Inferior parietal cortex (tissue), 1 donor: ENCODE measurements around the gene OR51D1.

ENCODE experiments used
- DNase-seq: peaks from one replicate; pipeline ENCODE4 v3.0.0-alpha.2; 2016; ENCODE audit errors: extremely low spot score

OR51D1 gene

DNA sequence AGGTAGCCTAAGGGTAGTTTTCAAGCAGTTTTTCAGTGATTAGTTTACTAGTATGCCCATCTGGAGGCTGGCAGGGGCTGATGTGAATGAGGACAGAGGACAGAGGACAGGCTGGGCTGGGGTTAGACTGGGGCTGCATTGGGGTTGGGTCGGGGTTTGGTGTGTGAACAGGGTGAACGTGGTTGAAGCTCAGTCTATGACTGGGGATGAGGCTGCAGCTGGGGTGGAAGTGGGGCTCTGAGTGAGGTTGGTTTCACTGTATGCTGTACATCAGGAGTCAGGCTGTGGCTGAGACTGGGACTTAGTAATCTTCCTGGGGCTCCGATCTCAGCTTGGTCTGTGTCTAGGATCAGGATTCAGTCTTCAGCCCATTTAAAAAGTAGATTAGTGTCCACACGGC is 7.0 kb downstream of the OR51D1 start:
- no peak for DNase-seq

DNA sequence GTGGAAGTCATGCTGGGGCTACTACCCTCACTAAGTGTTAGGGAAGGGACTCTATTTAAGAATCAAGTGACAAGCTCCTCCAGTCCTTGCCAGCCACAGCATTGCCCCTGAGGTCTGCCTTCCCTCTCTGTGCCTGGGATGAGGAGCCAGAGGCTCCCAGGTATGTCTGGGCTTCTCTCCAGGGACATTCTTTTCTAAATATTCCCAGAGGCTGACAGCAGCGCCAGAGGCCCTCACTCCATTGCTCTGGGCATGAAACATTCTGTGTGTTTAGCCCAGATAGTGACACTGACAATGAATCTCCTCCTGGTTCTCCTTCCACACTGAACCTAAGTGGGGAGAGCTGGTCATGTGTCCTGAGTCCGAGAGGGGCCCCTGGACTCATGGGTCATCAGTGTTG is 8.7 kb downstream of the OR51D1 start:
- DNase-seq: no peak

DNA sequence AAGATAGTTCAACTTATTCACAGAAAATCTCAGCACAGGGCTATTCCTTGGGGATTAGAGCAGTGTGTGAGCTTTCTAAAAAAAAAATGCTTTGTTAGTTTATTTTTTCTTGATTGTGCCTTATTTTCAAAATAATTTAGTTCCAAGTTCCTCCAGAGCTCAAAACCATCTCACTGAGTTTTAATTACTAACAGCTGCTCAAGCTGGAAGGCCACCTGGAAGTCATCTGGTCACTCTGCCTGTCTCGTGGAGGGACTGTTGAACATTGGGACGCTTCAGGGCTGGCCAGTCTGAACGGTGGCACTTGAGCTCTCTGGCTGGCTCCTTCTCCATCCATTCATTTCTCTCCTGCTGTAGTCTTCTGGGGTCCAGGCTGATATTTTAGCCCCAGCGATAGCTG is 10.5 kb downstream of the OR51D1 start:
- no peak for DNase-seq

DNA sequence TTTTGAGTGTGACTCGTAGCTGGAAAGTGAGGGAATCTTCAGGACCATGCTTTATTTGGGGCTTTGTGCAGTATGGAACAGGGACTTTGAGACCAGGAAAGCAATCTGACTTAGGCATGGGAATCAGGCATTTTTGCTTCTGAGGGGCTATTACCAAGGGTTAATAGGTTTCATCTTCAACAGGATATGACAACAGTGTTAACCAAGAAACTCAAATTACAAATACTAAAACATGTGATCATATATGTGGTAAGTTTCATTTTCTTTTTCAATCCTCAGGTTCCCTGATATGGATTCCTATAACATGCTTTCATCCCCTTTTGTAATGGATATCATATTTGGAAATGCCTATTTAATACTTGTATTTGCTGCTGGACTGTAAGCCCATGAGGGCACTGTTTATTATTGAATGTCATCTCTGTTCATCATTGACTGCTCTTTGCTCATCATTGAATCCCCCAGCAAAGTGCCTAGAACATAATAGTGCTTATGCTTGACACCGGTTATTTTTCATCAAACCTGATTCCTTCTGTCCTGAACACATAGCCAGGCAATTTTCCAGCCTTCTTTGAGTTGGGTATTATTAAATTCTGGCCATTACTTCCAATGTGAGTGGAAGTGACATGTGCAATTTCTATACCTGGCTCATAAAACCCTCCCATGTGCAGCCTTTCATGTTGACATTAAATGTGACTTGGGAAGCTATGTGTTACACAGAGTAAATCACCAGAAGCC is 17.5 kb downstream of the OR51D1 start:
- no peak for DNase-seq

DNA sequence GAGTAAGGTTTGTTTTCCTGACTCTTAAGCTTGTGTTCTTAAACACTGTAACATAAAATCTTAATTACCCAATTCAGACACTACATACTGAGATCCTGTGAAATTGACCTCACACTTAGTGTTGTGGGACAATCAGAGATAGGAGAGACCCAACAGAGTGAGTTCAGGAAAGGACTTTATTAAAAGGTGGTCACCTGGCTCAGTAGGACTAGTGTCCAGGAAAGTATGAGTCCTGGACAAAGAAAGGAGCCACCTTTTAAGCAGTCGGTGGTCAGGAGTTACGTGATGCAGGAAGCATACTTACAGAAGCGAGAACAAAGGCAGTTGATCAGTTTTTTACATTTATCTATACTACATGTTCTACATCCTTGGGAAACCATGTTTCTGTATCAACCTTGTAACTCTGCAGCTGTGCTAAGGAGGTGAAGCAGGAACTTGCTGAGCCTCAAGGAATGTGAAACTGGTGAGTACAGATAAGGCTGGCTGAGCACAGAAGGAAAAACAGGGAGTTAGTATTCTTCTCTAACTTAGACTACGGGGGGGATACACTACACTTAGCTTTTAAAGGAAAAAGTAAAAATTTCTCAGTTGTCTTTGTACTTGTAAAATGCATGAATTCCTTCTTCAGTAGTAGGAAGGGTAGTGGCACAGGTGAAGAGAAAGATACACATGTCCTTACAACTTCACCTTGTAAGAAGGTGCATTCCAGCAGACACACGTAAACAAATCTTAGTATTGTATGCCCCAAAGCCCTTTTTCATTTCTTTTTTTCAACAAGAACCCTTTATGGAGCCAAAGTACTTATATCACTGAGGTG is 21.6 kb downstream of the OR51D1 start:
- no peak for DNase-seq

DNA sequence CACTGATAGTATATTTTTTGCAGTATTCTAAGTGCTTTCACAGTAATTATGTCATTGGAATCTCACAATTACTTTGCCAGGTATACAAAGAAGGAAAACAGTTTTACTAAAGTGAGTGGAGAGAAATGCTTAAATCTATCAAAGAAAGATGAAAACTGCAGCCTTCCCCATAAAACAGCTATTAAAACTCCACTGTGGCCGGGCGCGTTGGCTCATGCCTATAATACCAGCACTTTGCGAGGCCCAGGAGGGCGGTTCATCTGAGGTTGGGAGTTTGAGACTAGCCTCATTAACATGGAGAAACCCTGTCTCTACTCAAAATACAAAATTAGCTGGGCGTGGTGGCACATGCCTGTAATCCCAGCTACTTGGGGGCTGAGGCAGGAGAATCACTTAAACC is 25.6 kb downstream of the OR51D1 start:
- DNase-seq: no peak

DNA sequence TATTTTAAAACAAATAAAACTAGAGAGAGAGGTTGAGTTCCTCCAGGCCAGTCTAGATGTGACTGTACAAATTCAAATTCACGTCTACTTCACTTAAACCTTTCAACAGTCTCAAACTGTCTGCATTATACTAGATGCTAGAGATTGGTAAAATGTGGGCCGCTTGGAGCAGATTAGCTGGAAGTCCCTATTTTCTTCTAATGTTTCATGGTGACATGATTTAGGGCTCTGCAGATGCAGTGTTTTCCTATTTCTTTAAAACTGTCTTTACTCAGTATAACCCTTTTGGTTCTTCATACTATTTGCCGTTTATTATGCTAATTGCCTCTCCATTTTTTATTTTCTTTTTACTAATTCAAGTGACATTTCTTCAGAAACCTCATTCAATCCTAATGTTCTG is 26.9 kb downstream of the OR51D1 start:
- no peak for DNase-seq

DNA sequence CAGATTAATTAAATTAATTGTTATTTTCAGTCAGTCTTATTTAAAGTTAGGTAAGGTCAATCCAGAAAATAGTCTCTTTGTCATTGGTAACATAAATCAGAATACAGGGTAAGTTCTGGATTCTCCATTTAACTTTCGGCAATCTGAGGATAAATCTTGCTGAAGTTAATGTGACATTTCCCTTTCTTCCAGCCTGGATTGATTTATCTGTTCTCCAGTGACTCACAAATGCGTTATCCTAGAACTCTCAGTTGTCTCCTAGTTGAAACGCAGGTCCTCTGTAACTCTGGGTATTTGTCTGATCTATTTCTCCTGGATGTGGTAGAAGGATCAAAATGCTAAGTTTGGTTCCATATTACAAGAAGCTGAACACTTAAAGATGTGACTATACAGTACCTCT is 27.5 kb downstream of the OR51D1 start:
- DNase-seq: no peak

DNA sequence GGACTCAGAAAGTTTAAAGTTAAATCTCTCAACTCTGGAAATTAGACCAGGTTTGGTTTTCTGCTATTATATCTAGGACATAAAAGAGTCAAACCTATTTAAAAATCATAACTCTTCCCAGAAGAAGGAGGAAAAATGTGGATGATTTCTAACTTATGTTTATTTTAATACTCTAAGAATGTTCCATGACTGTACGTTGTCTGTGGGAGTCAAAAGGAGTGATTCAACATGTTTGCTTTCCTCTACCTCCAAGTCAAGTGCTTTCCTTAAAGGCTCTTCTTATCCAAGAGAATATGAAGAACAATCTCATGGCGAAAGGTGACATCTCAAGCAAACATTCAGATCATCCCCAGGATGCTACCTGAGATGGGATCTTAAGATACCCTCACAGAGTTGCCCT is 28.1 kb downstream of the OR51D1 start:
- DNase-seq: no peak

DNA sequence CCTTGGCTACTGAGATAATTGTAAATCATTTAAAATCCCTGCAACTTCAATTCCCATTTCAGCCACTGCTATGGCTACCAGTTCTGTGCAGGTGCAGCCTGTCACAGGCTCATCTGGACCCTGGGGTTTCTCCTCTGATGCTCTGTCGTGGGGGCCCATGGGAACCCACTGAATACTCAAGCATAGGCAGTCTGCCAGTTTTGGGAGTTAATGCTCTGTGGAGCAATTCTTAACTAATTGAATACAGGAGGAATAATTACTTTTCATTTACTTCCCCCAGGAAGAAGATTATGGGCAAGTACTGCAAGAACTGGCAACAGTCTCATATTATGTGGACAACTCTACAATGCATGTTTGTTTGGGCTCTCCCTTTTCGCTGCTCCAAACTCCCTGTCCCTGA is 34.5 kb downstream of the OR51D1 start:
- no peak for DNase-seq

DNA sequence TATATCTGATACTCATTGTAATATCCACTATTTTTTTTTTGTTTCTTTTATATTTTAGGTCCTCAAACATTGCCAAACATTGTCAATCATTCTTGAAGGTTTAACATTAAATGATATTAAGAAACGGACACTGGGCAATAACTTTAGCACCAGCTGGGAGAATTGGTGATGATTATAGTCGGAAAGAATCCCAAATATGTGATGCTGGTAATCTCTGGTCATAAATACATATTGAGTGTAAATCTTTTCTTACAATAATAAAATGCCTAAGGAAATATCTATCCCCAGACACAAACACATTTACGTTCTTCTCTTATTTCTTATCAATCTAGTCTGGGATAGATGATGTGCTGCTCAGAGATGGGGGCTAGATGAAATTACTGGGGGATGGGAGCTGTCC is 35.2 kb downstream of the OR51D1 start:
- DNase-seq: no peak

DNA sequence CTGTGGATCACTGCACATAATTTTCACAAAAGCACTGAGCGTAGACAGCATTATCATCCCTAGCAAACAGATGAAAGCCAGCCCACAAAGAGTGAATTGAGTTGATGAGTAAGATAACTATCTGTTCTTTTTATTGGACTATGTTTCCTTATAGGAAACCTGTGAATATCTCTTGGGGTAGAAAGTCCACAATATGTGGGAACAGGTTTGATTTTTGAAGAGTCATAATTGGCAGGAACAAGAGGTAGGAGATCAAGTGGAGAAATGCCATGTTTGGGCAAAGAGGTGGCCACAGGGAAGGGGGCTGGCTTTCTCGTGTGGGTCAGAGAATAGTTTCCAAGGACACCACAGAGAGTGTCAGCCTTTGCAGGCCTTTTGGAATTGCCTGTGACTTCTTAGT is 36.5 kb downstream of the OR51D1 start:
- no peak for DNase-seq

DNA sequence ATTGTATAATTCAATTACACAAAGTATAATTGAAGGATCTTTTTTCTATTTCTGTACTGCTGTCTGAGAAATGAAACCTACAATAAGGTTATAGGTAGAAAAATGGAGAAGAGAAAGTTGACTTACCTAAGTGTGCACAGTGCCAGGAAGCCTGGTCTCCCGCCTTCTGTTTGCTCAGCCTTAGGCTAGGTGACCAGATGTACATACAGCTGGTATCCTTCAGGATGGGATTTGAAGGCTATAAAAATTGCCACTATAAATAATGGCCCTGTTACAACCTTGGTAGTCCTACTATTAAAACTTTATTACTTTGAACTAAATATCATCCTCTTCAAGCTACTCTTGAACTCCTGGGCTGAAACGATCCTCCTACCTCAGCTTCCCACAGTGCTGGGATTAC is 40.7 kb downstream of the OR51D1 start:
- DNase-seq: no peak

DNA sequence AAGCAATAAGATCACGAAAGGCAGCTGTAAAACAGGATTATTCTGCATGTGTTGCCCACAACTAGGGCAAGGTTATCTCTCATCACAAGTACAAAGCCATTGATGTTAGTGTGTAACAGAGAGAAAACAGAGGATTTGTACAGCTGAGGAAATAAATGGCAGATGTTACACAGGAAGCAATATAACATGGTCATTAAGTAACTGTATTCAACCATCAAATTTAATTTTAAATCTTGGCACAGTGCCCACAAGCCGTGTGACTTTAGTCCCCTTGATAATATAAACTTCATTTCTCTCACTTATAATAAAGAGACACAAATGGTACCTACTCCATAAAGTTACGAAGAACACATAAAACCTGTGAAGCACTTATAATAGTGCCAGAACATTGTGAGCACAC is 43.1 kb downstream of the OR51D1 start:
- DNase-seq: no peak

DNA sequence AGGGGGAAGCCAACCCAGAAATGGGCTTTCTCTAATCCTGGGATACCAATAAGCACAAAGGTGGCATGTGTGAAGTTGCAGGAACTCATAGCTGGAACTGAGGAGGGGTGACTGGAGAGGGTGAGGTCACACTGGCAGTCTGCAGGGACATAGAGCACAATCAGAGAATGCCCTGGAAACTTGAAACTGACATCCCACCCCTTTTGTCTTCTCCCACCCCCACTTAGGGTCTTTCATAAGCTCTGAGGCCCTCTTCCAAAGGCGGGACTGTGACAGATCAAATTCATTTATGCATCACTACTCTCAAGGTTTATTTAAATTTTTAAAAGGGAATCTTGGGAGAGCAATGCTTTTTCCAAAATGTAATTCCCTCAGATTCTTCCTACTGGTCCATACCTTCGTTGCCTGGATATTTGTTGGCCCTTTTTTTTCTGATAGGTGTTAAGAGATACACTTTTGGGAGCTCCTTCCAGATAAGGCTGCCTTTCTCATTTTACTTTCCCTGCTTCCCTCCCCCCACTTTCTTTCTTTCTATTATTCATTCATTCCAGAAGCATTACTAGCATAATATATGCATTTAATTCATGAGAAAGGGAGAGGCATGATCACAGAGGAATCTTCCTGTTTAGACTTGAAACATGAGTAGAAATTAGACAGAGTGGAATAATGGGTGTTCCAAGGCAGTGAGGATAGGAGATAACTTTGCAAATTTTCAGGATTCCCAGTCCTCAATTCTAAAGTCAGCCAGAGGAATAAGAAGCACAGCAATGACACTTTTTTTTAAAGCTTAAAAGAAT is 45.5 kb downstream of the OR51D1 start:
- DNase-seq: no peak

DNA sequence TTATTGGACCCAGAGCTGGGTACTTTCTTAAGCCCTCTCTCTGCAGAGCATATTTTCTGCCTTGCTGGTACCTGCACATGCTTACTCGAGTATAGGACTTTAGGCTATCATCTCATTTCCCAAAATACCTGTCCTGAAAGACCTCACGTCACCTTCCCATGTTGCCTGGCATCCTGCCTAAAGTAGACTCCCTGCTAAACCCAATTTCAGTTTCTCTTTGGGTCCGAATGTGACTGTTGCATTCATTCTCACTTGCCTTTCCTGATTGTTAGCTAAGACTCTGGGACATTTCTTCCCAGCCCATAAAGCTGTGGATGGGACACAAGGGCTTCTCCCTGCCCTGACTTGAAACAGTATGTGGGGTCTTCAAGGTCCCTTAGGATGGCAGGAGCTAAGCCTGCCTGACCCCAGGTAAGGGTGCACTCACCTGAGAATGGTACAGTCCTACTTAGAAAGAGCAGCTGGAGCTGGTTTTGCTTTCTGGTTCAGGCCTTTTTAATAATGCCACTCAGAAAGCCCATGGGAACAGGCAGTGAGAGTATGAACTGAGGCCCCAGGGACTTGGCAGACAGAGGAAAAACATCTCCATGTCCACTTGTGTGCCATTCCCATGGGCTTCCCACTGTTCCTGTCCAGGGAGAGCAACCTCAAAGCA is 47.5 kb downstream of the OR51D1 start:
- no peak for DNase-seq
